Measurements from ENCODE around the gene MON1A. TPM values are rescaled to one million over a fixed set of nuclear protein-coding genes. Genes with fewer than 3 reads are reported as not detected.

MON1A gene
- total RNA-seq, 8 experiments from 2014 or later: 9.1 to 12.4 (median 11.6) TPM

- Histone ChIP-seq H3K4me3 (no peak overlapping the region), H3K4me1 (replicated peaks in 1 of 2) (peaks cover 0 to 5% of the 10 kb centered on the region in 2 donors), H3K27ac (no peak overlapping the region)
- in situ Hi-C loops (cut with MboI; ENCODE audit: low pct_unique_long_range_greater_than_20kb in 2 of 9, low sequenced_read_pairs in 9 of 9, unreplicated experiment in 9 of 9): loop anchor here in 1 of 9 experiments (25.0 kb wide), 1 partner anchor 88 kb away; the partner anchor contains the start of genes INKA1 and UBA7
- 100% methylated on average over 1 of the region's 8 CpGs; no CpG with 5 or more reads in 9 of the 10 experiments for WGBS, 10 experiments
- ATAC-seq (replicated peaks in 6 of 8): peak in 2 of 8 experiments; percentile 10 to 29
These were observed 29.0 kb downstream of the MON1A start for GRCh38 chr3:49900491-49901153.

- 20 to 80% (median 53%) methylated on average over 1 to 5 of the region's 5 CpGs; no CpG with 5 or more reads in 5 of the 10 experiments for WGBS, 10 experiments
- no peak overlapping the region for H3K27ac ChIP-seq
- ATAC-seq (replicated peaks in 6 of 8): peak in 1 of 8 experiments; percentile 43
- in situ Hi-C loops (cut with MboI; ENCODE audit: low pct_unique_long_range_greater_than_20kb in 2 of 9, low sequenced_read_pairs in 9 of 9, unreplicated experiment in 9 of 9): loop anchor here in 1 of 9 experiments (25.0 kb wide), 1 partner anchor 88 kb away; the partner anchor contains the start of genes INKA1 and UBA7
- no peak overlapping the region for H3K4me3 ChIP-seq
- peaks cover 0 to 5% of the 10 kb centered on the region in 2 donors for H3K4me1 ChIP-seq (replicated peaks in 1 of 2)
These were observed 29.8 kb downstream of the MON1A start for GRCh38 chr3:49899815-49900214.

- Histone ChIP-seq H3K4me1 (replicated peaks in 1 of 2) (peaks cover 0 to 5% of the 10 kb centered on the region in 2 donors), H3K27ac (no peak overlapping the region), H3K4me3 (no peak overlapping the region)
- WGBS, 10 experiments: 20 to 82% (median 31%) methylated on average over 1 to 4 of the region's 6 CpGs; no CpG with 5 or more reads in 6 of the 10 experiments
- in situ Hi-C loops (cut with MboI; ENCODE audit: low pct_unique_long_range_greater_than_20kb in 2 of 9, low sequenced_read_pairs in 9 of 9, unreplicated experiment in 9 of 9): no loop called here
- no peak for ATAC-seq (replicated peaks in 6 of 8)
These were observed 30.6 kb downstream of the MON1A start for GRCh38 chr3:49898991-49899390.

GRCh38 chr3:49896345-49896744 is 33.3 kb downstream of the MON1A start:
- Histone ChIP-seq H3K4me1 (replicated peaks in 1 of 2) (no peaks in the 10 kb centered on the region), H3K4me3 (no peak overlapping the region), H3K27ac (no peak overlapping the region)
- WGBS, 10 experiments: 20% methylated on average over 1 to 2 of the region's 5 CpGs; no CpG with 5 or more reads in 8 of the 10 experiments
- ATAC-seq (replicated peaks in 6 of 8): no peak
- in situ Hi-C loops (cut with MboI; ENCODE audit: low pct_unique_long_range_greater_than_20kb in 2 of 9, low sequenced_read_pairs in 9 of 9, unreplicated experiment in 9 of 9): no loop called here

- in situ Hi-C loops (cut with MboI; ENCODE audit: low pct_unique_long_range_greater_than_20kb in 2 of 9, low sequenced_read_pairs in 9 of 9, unreplicated experiment in 9 of 9): no loop called here
- Histone ChIP-seq H3K4me1 (replicated peaks in 1 of 2) (no peaks in the 10 kb centered on the region), H3K4me3 (no peak overlapping the region), H3K27ac (no peak overlapping the region)
- WGBS, 10 experiments: 20 to 100% methylated on average over 1 of the region's 9 CpGs; no CpG with 5 or more reads in 8 of the 10 experiments
- no peak for ATAC-seq (replicated peaks in 6 of 8)
These were observed 33.8 kb downstream of the MON1A start for GRCh38 chr3:49895791-49896190.

- ATAC-seq (replicated peaks in 6 of 8): no peak
- in situ Hi-C loops (cut with MboI; ENCODE audit: low pct_unique_long_range_greater_than_20kb in 2 of 9, low sequenced_read_pairs in 9 of 9, unreplicated experiment in 9 of 9): no loop called here
- peaks cover 10% of the 10 kb centered on the region in 2 donors for H3K4me1 ChIP-seq (replicated peaks in 1 of 2)
- 10 to 80% (median 64%) methylated on average over 1 to 8 of the region's 10 CpGs; no CpG with 5 or more reads in 1 of the 10 experiments for WGBS, 10 experiments
- no peak overlapping the region for H3K4me3 ChIP-seq
- no peak overlapping the region for H3K27ac ChIP-seq
These were observed 40.3 kb downstream of the MON1A start for GRCh38 chr3:49889296-49889695.

GRCh38 chr3:49886922-49887265 is 42.7 kb downstream of the MON1A start:
- no peak overlapping the region for H3K27ac ChIP-seq
- H3K4me1 ChIP-seq (replicated peaks in 1 of 2): peaks cover 20% of the 10 kb centered on the region in 2 donors
- no peak for ATAC-seq (replicated peaks in 6 of 8)
- no peak overlapping the region for H3K4me3 ChIP-seq
- in situ Hi-C loops (cut with MboI; ENCODE audit: low pct_unique_long_range_greater_than_20kb in 2 of 9, low sequenced_read_pairs in 9 of 9, unreplicated experiment in 9 of 9): no loop called here

GRCh38 chr3:49883998-49884397 is 45.6 kb downstream of the MON1A start:
- peak in 4 of 8 experiments; percentile 45 to 87 (median 59) for ATAC-seq (replicated peaks in 6 of 8)
- Histone ChIP-seq H3K4me3 (no peak overlapping the region), H3K4me1 (replicated peaks in 1 of 2) (peaks cover 37 to 38% of the 10 kb centered on the region in 2 donors), H3K27ac (no peak overlapping the region)
- in situ Hi-C loops (cut with MboI; ENCODE audit: low pct_unique_long_range_greater_than_20kb in 2 of 9, low sequenced_read_pairs in 9 of 9, unreplicated experiment in 9 of 9): no loop called here
- 19 to 100% (median 34%) methylated on average over 1 to 2 of the region's 4 CpGs; no CpG with 5 or more reads in 5 of the 10 experiments for WGBS, 10 experiments

GRCh38 chr3:49882166-49882565 is 47.4 kb downstream of the MON1A start:
- ATAC-seq (replicated peaks in 6 of 8): peak; percentile 38 to 86 (median 76)
- Histone ChIP-seq H3K27ac (peak overlapping the region; percentile 58 to 84), H3K4me1 (replicated peaks in 1 of 2) (peaks cover 36 to 41% of the 10 kb centered on the region in 2 donors), H3K4me3 (no peak overlapping the region)
- in situ Hi-C loops (cut with MboI; ENCODE audit: low pct_unique_long_range_greater_than_20kb in 2 of 9, low sequenced_read_pairs in 9 of 9, unreplicated experiment in 9 of 9): no loop called here
- 6 to 56% (median 28%) methylated on average over 2 to 6 of the region's 6 CpGs; no CpG with 5 or more reads in 3 of the 10 experiments for WGBS, 10 experiments

- Histone ChIP-seq H3K4me3 (no peak overlapping the region), H3K27ac (peak overlapping the region; percentile 76 to 86), H3K4me1 (replicated peaks in 1 of 2) (peaks cover 39 to 43% of the 10 kb centered on the region in 2 donors)
- peak in 5 of 8 experiments; percentile 63 to 78 (median 75) for ATAC-seq (replicated peaks in 6 of 8)
- WGBS, 10 experiments: 8 to 30% (median 8%) methylated on average over 2 of the region's 6 CpGs; no CpG with 5 or more reads in 7 of the 10 experiments
- in situ Hi-C loops (cut with MboI; ENCODE audit: low pct_unique_long_range_greater_than_20kb in 2 of 9, low sequenced_read_pairs in 9 of 9, unreplicated experiment in 9 of 9): no loop called here
These were observed 48.9 kb downstream of the MON1A start for GRCh38 chr3:49880581-49881315.

- Histone ChIP-seq H3K4me1 (replicated peaks in 1 of 2) (peaks cover 39 to 43% of the 10 kb centered on the region in 2 donors), H3K27ac (peak overlapping the region in 1 of 2 donors; percentile 86), H3K4me3 (no peak overlapping the region)
- in situ Hi-C loops (cut with MboI; ENCODE audit: low pct_unique_long_range_greater_than_20kb in 2 of 9, low sequenced_read_pairs in 9 of 9, unreplicated experiment in 9 of 9): no loop called here
- WGBS, 10 experiments: 69 to 70% methylated on average over 2 of the region's 2 CpGs; no CpG with 5 or more reads in 8 of the 10 experiments
- ATAC-seq (replicated peaks in 6 of 8): no peak
These were observed 49.9 kb downstream of the MON1A start for GRCh38 chr3:49879721-49880120.

- ATAC-seq (replicated peaks in 6 of 8): no peak
- no peak overlapping the region for H3K4me3 ChIP-seq
- H3K4me1 ChIP-seq (replicated peaks in 1 of 2): peaks cover 39 to 43% of the 10 kb centered on the region in 2 donors
- H3K27ac ChIP-seq: no peak overlapping the region
- in situ Hi-C loops (cut with MboI; ENCODE audit: low pct_unique_long_range_greater_than_20kb in 2 of 9, low sequenced_read_pairs in 9 of 9, unreplicated experiment in 9 of 9): no loop called here
These were observed 50.9 kb downstream of the MON1A start for GRCh38 chr3:49878686-49879085.

- Histone ChIP-seq H3K27ac (no peak overlapping the region), H3K4me1 (replicated peaks in 1 of 2) (peaks cover 42 to 49% of the 10 kb centered on the region in 2 donors), H3K4me3 (no peak overlapping the region)
- ATAC-seq (replicated peaks in 6 of 8): no peak
- in situ Hi-C loops (cut with MboI; ENCODE audit: low pct_unique_long_range_greater_than_20kb in 2 of 9, low sequenced_read_pairs in 9 of 9, unreplicated experiment in 9 of 9): no loop called here
- WGBS, 10 experiments: 100% methylated on average over 2 of the region's 2 CpGs; no CpG with 5 or more reads in 9 of the 10 experiments
These were observed 51.9 kb downstream of the MON1A start for GRCh38 chr3:49877716-49878115.
